ENCODE results near the gene NOG. TPM values are rescaled to one million over a fixed set of nuclear protein-coding genes. Genes with fewer than 3 reads are reported as not detected.
A peak's percentile ranks its signal among the peaks of the same experiment; 100 is the strongest.

The NOG gene
- total and polyA plus RNA-seq, 10 of the 15 experiments (the other 5 are each of a cell fraction or from before 2014, with no cell fraction given): 0.10 TPM; not detected in 9

DNA sequence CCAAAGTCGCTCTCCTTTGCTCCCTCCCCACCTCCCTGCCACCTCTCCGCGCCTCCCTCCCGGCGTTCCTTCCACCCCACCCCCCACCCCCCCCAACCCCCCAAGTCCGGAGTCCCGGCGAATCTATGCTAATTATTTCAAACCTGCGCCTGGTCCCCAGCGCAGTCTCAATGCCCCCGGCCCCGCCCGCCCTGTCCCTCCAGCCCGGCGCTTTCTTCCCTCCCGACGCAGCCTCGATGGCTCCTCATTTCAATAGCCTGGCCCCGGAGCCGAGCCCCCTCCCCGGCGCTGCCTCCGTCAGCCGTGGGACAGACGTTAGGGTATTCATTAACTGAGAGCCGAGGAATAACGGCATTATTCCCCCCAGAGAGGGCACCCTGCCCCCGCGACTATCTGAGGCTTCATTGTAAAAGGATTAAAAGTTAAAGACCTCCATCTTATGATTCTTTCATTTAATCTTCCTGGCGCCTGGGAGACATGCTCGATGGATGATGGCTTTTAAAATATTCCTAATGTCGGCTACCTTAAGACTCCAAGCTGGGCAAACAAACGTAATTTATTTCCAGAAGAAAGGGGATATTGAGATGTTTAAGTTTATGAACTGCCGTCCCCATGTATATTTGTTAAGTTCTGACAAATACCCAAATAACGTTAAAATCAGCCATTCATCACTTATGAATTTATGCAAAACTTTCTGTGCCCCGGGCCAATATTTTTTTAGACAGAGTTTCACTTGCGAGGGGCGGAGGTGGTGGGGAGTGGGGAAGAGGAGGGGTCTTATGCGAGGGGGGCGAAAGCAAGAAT lies 3.4 kb downstream of the NOG start:
- peaks cover 13 to 19% of the 10 kb centered on the region in 2 experiments for H3K27me3 ChIP-seq (replicated peaks in 1 of 2; ENCODE audit: control insufficient read depth in 2 of 2, insufficient read depth in 2 of 2, low read length in 1 of 2)
- in situ Hi-C loops (cut with MboI) (no loop called here), intact Hi-C loops (cut with micrococcal nuclease; ENCODE audit: unreplicated experiment) (no loop called here)
- H4K20me1 ChIP-seq (ENCODE audit: control insufficient read depth, insufficient read depth): no peaks in the 10 kb centered on the region
- ATAC-seq (no peak), DNase-seq (ENCODE audit: low read depth, low spot score) (no peak), FAIRE-seq (no peak)
- H3K9me3 ChIP-seq (replicated peaks; ENCODE audit: control insufficient read depth, insufficient read depth, low read length): no peaks in the 10 kb centered on the region
- POLR2A ChIA-PET: no interaction called here
- TF ChIP-seq EZH2 (IDR thresholded peaks at IDR 0.05; ENCODE audit: borderline replicate concordance, control insufficient read depth, low read depth, low read length): 0 out of 2 replicates have a peak, but pooled peaks have one; percentile 25
- no peak for TF ChIP-seq PAX8 (IDR thresholded peaks at IDR 0.05)
- peak; percentile 64 for TF ChIP-seq SUZ12 (IDR thresholded peaks at IDR 0.05; ENCODE audit: unreplicated experiment)
- RAD21 ChIA-PET (ENCODE audit: unreplicated experiment): no interaction called here
- CTCF ChIA-PET: no interaction called here
- no peak overlapping the region for H3K4me3 ChIP-seq
- SMC1A ChIA-PET (ENCODE audit: uncharacterized antibody, unreplicated experiment): interaction anchor here (1.5 kb wide), 1 partner anchor 119 kb away, joined by 4 read pairs; no protein-coding TSS in a partner anchor
- no peaks in the 10 kb centered on the region for H3K4me1 ChIP-seq (ENCODE audit: control insufficient read depth, insufficient read depth, low read length)
- 2% methylated on average over 31 of the region's 40 CpGs for WGBS (ENCODE audit: insufficient coverage, insufficient replicate concordance, low lambda C conversion rate, missing lambda C conversion rate)
- no peaks in the 10 kb centered on the region for H3K79me2 ChIP-seq (ENCODE audit: control insufficient read depth, insufficient read depth, low read length)
- no peak overlapping the region for H2AFZ ChIP-seq (ENCODE audit: control insufficient read depth, low read depth, low read length)
- H3K27ac ChIP-seq (ENCODE audit: control insufficient read depth, insufficient read depth): no peak overlapping the region
- BruUV-seq (replicated peaks): no TSS peak
- no peak overlapping the region for H3K4me2 ChIP-seq (ENCODE audit: control insufficient read depth, insufficient read depth)
- no peaks in the 10 kb centered on the region for H3K36me3 ChIP-seq (ENCODE audit: control insufficient read depth in 2 of 2, insufficient read depth in 2 of 2, low read length in 1 of 2)
- no peak overlapping the region for H3K9ac ChIP-seq (ENCODE audit: control insufficient read depth, insufficient read depth, low read length)

DNA sequence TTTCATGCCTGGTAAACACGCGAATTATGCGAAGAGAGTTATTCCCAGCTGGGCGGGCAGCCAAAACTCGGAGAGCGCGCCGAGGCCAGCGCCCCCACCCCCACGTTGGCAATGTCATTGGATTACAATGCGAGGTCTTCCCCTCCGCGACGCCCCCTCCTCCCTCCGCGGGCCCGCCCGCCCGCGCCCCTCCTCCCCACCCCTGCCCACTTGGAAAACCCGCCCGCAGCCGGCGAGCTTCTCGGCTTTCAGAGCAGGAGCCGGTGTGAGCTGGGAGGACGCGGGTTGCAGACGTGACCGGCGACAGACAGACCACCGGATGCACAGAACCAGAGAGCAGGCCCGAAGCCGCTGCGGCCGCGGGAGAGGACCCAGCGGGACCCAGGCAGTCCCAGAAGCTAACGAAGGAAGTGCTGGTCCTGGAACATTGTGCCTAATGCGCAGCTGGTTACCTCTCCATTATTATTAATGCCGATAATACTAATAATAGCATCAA lies 4.0 kb downstream of the NOG start:
- DNase-seq (ENCODE audit: low read depth, low spot score): no peak
- no peaks in the 10 kb centered on the region for H4K20me1 ChIP-seq (ENCODE audit: control insufficient read depth, insufficient read depth)
- ChIA-PET POLR2A (no interaction called here), SMC1A (ENCODE audit: uncharacterized antibody, unreplicated experiment) (no interaction called here), RAD21 (ENCODE audit: unreplicated experiment) (no interaction called here), CTCF (no interaction called here)
- no peak overlapping the region for H3K4me3 ChIP-seq
- H3K4me1 ChIP-seq (ENCODE audit: control insufficient read depth, insufficient read depth, low read length): no peaks in the 10 kb centered on the region
- no peak for ATAC-seq
- H3K27ac ChIP-seq (ENCODE audit: control insufficient read depth, insufficient read depth): no peak overlapping the region
- H2AFZ ChIP-seq (ENCODE audit: control insufficient read depth, low read depth, low read length): no peak overlapping the region
- no peak overlapping the region for H3K9ac ChIP-seq (ENCODE audit: control insufficient read depth, insufficient read depth, low read length)
- no peak overlapping the region for H3K4me2 ChIP-seq (ENCODE audit: control insufficient read depth, insufficient read depth)
- no peaks in the 10 kb centered on the region for H3K9me3 ChIP-seq (replicated peaks; ENCODE audit: control insufficient read depth, insufficient read depth, low read length)
- FAIRE-seq: no peak
- peaks cover 13 to 19% of the 10 kb centered on the region in 2 experiments for H3K27me3 ChIP-seq (replicated peaks in 1 of 2; ENCODE audit: control insufficient read depth in 2 of 2, insufficient read depth in 2 of 2, low read length in 1 of 2)
- 13% methylated on average over 25 of the region's 41 CpGs for WGBS (ENCODE audit: insufficient coverage, insufficient replicate concordance, low lambda C conversion rate, missing lambda C conversion rate)
- in situ Hi-C loops (cut with MboI): no loop called here
- no TSS peak for BruUV-seq (replicated peaks)
- no peaks in the 10 kb centered on the region for H3K36me3 ChIP-seq (ENCODE audit: control insufficient read depth in 2 of 2, insufficient read depth in 2 of 2, low read length in 1 of 2)
- intact Hi-C loops (cut with micrococcal nuclease; ENCODE audit: unreplicated experiment): no loop called here
- H3K79me2 ChIP-seq (ENCODE audit: control insufficient read depth, insufficient read depth, low read length): no peaks in the 10 kb centered on the region
- TF ChIP-seq LARP7 (IDR thresholded peaks at IDR 0.05) (no peak), ZSCAN29 (IDR thresholded peaks at IDR 0.05) (no peak), RFX5 (IDR thresholded peaks at IDR 0.05; ENCODE audit: low read depth, low read length) (no peak), SIN3A (IDR thresholded peaks at IDR 0.05; ENCODE audit: low read depth, low read length) (no peak), SREBF2 (IDR thresholded peaks at IDR 0.05; ENCODE audit: low read length) (no peak), NFYB (IDR thresholded peaks at IDR 0.05; ENCODE audit: insufficient read depth, low read depth, low read length) (no peak), POLR2AphosphoS5 (IDR thresholded peaks at IDR 0.05; ENCODE audit: low read length) (no peak), FOXM1 (IDR thresholded peaks at IDR 0.05; ENCODE audit: low read depth, low read length) (no peak)
- TF ChIP-seq, protein P1, sequence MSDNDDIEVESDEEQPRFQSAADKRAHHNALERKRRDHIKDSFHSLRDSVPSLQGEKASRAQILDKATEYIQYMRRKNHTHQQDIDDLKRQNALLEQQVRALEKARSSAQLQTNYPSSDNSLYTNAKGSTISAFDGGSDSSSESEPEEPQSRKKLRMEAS (IDR thresholded peaks at IDR 0.05; ENCODE audit: low read depth, low read length): no peak
- TF ChIP-seq, protein P2, sequence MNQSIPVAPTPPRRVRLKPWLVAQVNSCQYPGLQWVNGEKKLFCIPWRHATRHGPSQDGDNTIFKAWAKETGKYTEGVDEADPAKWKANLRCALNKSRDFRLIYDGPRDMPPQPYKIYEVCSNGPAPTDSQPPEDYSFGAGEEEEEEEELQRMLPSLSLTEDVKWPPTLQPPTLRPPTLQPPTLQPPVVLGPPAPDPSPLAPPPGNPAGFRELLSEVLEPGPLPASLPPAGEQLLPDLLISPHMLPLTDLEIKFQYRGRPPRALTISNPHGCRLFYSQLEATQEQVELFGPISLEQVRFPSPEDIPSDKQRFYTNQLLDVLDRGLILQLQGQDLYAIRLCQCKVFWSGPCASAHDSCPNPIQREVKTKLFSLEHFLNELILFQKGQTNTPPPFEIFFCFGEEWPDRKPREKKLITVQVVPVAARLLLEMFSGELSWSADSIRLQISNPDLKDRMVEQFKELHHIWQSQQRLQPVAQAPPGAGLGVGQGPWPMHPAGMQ (IDR thresholded peaks at IDR 0.05; ENCODE audit: borderline replicate concordance): no peak
- TF ChIP-seq, protein P3, sequence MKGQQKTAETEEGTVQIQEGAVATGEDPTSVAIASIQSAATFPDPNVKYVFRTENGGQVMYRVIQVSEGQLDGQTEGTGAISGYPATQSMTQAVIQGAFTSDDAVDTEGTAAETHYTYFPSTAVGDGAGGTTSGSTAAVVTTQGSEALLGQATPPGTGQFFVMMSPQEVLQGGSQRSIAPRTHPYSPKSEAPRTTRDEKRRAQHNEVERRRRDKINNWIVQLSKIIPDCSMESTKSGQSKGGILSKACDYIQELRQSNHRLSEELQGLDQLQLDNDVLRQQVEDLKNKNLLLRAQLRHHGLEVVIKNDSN (IDR thresholded peaks at IDR 0.05; ENCODE audit: borderline replicate concordance, extremely low read length, insufficient read depth, low read depth, low read length): no peak
